ENCODE measurements around the gene HMGB2. TPM values are rescaled to one million over a fixed set of nuclear protein-coding genes. Genes with fewer than 3 reads are reported as not detected.

HMGB2 gene
- total RNA-seq, 1 donor, result 30.4 TPM

DNA sequence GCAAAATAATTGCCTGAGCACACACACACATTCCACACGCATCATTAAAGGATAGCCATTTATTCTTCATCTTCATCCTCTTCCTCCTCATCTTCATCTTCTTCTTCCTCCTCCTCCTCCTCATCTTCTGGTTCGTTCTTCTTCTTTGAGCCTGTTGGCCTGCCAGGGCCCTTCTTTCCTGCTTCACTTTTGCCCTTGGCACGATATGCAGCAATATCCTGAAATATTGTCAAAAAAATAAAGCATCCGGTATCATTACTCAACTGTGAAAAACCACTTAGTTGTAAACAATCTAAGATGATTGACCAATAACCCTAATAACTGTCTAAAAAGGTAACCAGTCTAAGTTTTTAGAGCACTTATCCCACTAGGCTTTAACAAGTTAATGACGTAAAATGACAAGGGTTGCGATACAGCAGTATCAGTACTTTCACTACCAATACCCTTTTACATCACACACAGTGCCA, 2.1 kb downstream of the HMGB2 start:
- no peak overlapping the region for H2AFZ ChIP-seq (ENCODE audit: low read length)
- peak overlapping the region; percentile 93 for H3K4me2 ChIP-seq (ENCODE audit: insufficient read depth, low read length)
- H3K27ac ChIP-seq (ENCODE audit: low read depth, low read length), result peak overlapping the region; percentile 28
- H4K20me1 ChIP-seq (ENCODE audit: insufficient read depth, low read length), result peaks cover 15% of the 10 kb centered on the region
- peak overlapping the region; percentile 95 for H3K4me3 ChIP-seq (ENCODE audit: insufficient read depth, low read length)
- no peak for DNase-seq (ENCODE audit: insufficient read length, low spot score, missing footprints)
- TF ChIP-seq, protein P1, sequence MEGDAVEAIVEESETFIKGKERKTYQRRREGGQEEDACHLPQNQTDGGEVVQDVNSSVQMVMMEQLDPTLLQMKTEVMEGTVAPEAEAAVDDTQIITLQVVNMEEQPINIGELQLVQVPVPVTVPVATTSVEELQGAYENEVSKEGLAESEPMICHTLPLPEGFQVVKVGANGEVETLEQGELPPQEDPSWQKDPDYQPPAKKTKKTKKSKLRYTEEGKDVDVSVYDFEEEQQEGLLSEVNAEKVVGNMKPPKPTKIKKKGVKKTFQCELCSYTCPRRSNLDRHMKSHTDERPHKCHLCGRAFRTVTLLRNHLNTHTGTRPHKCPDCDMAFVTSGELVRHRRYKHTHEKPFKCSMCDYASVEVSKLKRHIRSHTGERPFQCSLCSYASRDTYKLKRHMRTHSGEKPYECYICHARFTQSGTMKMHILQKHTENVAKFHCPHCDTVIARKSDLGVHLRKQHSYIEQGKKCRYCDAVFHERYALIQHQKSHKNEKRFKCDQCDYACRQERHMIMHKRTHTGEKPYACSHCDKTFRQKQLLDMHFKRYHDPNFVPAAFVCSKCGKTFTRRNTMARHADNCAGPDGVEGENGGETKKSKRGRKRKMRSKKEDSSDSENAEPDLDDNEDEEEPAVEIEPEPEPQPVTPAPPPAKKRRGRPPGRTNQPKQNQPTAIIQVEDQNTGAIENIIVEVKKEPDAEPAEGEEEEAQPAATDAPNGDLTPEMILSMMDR (IDR thresholded peaks at IDR 0.05; ENCODE audit: extremely low read depth, low read depth, low read length), result no peak
- H3K9me3 ChIP-seq (ENCODE audit: low read depth, low read length), result no peaks in the 10 kb centered on the region
- H3K4me1 ChIP-seq (ENCODE audit: insufficient read depth, low read length), result peaks cover 25% of the 10 kb centered on the region
- H3K36me3 ChIP-seq (ENCODE audit: insufficient read depth, low read length), result peaks cover 41% of the 10 kb centered on the region
- peaks cover 31% of the 10 kb centered on the region for H3K79me2 ChIP-seq (ENCODE audit: insufficient read depth, low read length)
- H3K27me3 ChIP-seq (ENCODE audit: insufficient read depth, low read length), result no peaks in the 10 kb centered on the region

DNA sequence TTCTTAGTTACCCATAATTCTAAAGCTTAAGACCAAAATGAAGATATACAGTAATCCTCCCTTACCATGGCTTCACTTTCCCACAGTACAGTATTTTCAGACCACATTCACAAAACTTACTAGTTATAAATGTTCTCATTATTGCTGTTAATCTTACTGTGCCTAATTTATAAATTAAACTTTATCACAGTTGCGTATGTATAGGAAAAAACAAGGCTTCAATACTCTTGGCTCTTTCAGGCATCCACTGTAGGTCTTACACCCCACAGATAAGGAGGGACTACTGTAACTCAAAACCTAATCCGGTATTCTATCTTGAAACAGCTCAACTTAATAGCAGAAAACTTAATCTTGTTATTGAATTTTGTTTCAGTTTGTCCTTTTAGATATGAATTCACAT, 3.6 kb downstream of the HMGB2 start:
- no peak overlapping the region for H3K4me3 ChIP-seq (ENCODE audit: insufficient read depth, low read length)
- peaks cover 41% of the 10 kb centered on the region for H3K36me3 ChIP-seq (ENCODE audit: insufficient read depth, low read length)
- H3K4me2 ChIP-seq (ENCODE audit: insufficient read depth, low read length), result peak overlapping the region; percentile 14

DNA sequence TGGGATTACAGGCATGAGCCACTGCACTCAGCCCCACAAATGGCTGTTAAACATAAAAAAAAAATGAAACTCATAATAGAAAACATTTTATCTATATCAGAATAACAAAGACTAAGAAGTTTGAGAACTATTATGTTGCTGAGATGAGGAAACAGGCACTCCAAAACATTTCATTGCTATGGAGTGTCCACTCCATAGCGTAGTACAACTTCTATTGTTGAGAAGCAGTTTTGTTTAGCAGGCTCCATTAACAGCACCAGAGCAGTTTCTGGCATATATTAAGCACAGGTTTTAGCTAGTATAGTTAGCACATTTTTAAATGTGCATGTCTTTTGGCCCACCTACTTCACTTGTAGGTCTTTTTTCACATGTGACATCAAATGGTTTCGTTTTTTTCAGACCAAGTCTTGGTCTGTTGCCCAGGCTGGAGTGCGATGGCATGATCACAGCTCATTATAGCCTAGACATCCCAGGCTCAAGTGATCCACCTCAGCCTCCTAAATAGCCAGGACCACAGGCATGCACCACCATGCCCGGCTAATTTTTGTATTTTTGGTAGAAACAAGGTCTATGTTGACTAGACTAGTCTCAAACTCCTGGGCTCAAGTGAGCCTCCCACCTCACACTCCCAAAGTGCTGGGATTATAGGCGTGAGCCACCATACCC, 5.8 kb downstream of the HMGB2 start:
- DNase-seq (ENCODE audit: insufficient read length, low spot score, missing footprints), result no peak
- Histone ChIP-seq H3K4me1 (ENCODE audit: insufficient read depth, low read length) (peaks cover 19% of the 10 kb centered on the region), H3K4me2 (ENCODE audit: insufficient read depth, low read length) (no peak overlapping the region), H3K79me2 (ENCODE audit: insufficient read depth, low read length) (peaks cover 24% of the 10 kb centered on the region), H3K9me3 (ENCODE audit: low read depth, low read length) (no peaks in the 10 kb centered on the region), H3K27me3 (ENCODE audit: insufficient read depth, low read length) (no peaks in the 10 kb centered on the region), H3K4me3 (ENCODE audit: insufficient read depth, low read length) (no peak overlapping the region), H3K27ac (ENCODE audit: low read depth, low read length) (no peak overlapping the region), H4K20me1 (ENCODE audit: insufficient read depth, low read length) (peaks cover 14% of the 10 kb centered on the region), H2AFZ (ENCODE audit: low read length) (no peak overlapping the region), H3K36me3 (ENCODE audit: insufficient read depth, low read length) (peaks cover 41% of the 10 kb centered on the region)
- TF ChIP-seq, protein P1 (IDR thresholded peaks at IDR 0.05; ENCODE audit: extremely low read depth, low read depth, low read length), result no peak

More for the DNA sequence above, 3.6 kb downstream of the HMGB2 start:
- peaks cover 15% of the 10 kb centered on the region for H4K20me1 ChIP-seq (ENCODE audit: insufficient read depth, low read length)
- H3K27ac ChIP-seq (ENCODE audit: low read depth, low read length), result no peak overlapping the region
- no peak overlapping the region for H2AFZ ChIP-seq (ENCODE audit: low read length)
- no peaks in the 10 kb centered on the region for H3K9me3 ChIP-seq (ENCODE audit: low read depth, low read length)
- TF ChIP-seq, protein P1 (IDR thresholded peaks at IDR 0.05; ENCODE audit: extremely low read depth, low read depth, low read length), result no peak
- DNase-seq (ENCODE audit: insufficient read length, low spot score, missing footprints), result no peak
- H3K4me1 ChIP-seq (ENCODE audit: insufficient read depth, low read length), result peaks cover 18% of the 10 kb centered on the region
- peaks cover 31% of the 10 kb centered on the region for H3K79me2 ChIP-seq (ENCODE audit: insufficient read depth, low read length)
- no peaks in the 10 kb centered on the region for H3K27me3 ChIP-seq (ENCODE audit: insufficient read depth, low read length)

DNA sequence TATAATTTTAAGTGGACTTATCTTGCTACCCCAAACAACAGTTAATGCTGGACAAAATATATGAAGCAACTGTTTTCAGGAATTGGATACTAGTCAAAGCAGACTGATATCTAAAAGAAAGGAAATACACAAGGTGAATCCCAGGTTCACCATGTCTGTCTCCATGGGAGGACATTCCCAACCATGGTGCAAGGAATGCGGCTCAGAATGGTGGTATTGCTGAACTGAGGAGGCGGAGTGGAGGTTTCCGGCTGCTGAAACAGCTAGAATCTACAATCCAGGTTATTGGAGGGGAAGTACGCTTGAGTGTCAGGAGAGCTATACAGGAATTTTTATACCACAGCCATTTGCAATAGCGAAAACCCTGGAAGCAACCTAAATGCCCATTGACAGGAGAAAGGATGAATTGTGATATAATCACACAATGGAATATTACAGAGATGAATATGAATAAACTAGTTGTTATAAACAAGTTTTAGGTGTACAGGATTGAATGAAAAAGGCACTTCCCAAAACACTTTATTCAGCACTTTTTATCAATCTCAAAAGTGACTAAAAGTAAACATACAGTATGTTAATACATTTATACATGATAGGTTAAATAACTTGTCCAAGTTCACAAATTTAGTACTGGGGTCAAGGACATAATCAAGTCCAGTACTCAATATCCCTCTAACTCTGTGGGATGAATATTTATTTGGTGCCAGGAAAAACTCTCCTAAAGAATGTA, 9.0 kb downstream of the HMGB2 start:
- Histone ChIP-seq H3K27me3 (ENCODE audit: insufficient read depth, low read length) (no peaks in the 10 kb centered on the region), H4K20me1 (ENCODE audit: insufficient read depth, low read length) (no peaks in the 10 kb centered on the region), H3K36me3 (ENCODE audit: insufficient read depth, low read length) (peaks cover 21% of the 10 kb centered on the region), H3K9me3 (ENCODE audit: low read depth, low read length) (no peaks in the 10 kb centered on the region), H2AFZ (ENCODE audit: low read length) (no peak overlapping the region), H3K27ac (ENCODE audit: low read depth, low read length) (no peak overlapping the region), H3K4me1 (ENCODE audit: insufficient read depth, low read length) (peaks cover 7% of the 10 kb centered on the region), H3K4me2 (ENCODE audit: insufficient read depth, low read length) (no peak overlapping the region), H3K79me2 (ENCODE audit: insufficient read depth, low read length) (no peaks in the 10 kb centered on the region), H3K4me3 (ENCODE audit: insufficient read depth, low read length) (no peak overlapping the region)
- DNase-seq (ENCODE audit: insufficient read length, low spot score, missing footprints), result no peak
- TF ChIP-seq, protein P1 (IDR thresholded peaks at IDR 0.05; ENCODE audit: extremely low read depth, low read depth, low read length), result no peak

Data from osteoblast (primary cell).